ENCODE measurements around the gene SLC16A5. TPM values are rescaled to one million over a fixed set of nuclear protein-coding genes. Genes with fewer than 3 reads are reported as not detected.
A peak's percentile ranks its signal among the peaks of the same experiment; 100 is the strongest.
"Not testable (repeated sequence)": the region's sequence is repeated elsewhere in the genome, so short reads cannot be mapped to it uniquely, and the experiment has no call there.

The SLC16A5 gene
- total RNA-seq, 2 donors from 2014 or later: 7.2 to 14.3 TPM

GRCh38 chr17:75061618-75062017 is 26.1 kb upstream of the SLC16A5 start:
- intact Hi-C loops (cut with DNase I): loop anchor here in 1 of 2 donors (10.0 kb wide), 1 partner anchor 113 kb away; no protein-coding TSS in a partner anchor
- DNase-seq: no peak

GRCh38 chr17:75063201-75063600 is 24.6 kb upstream of the SLC16A5 start:
- intact Hi-C loops (cut with DNase I): loop anchor here in 1 of 2 donors (10.0 kb wide), 1 partner anchor 112 kb away; no protein-coding TSS in a partner anchor
- no peak for DNase-seq

More at GRCh38 chr17:75061618-75062017, 26.1 kb upstream of the SLC16A5 start:
- ATAC-seq: no peak

GRCh38 chr17:75063626-75064025 is 24.1 kb upstream of the SLC16A5 start:
- no peak for DNase-seq
- ATAC-seq: no peak
- intact Hi-C loops (cut with DNase I): loop anchor here in 1 of 2 donors (10.0 kb wide), 1 partner anchor 111 kb away; no protein-coding TSS in a partner anchor

More at GRCh38 chr17:75063201-75063600, 24.6 kb upstream of the SLC16A5 start:
- no peak for ATAC-seq

- intact Hi-C loops (cut with DNase I): loop anchor here in 1 of 2 donors (10.0 kb wide), 1 partner anchor 111 kb away; no protein-coding TSS in a partner anchor
- no peak for ATAC-seq
- DNase-seq: no peak
Observed at GRCh38 chr17:75064040-75064439, 23.7 kb upstream of the SLC16A5 start.

- intact Hi-C loops (cut with DNase I): loop anchor here in 1 of 2 donors (10.0 kb wide), 1 partner anchor 110 kb away; no protein-coding TSS in a partner anchor
- no peak for ATAC-seq
Observed at GRCh38 chr17:75064460-75064859, 23.3 kb upstream of the SLC16A5 start.

GRCh38 chr17:75064867-75065561 is 22.7 kb upstream of the SLC16A5 start:
- no peak for DNase-seq
- intact Hi-C loops (cut with DNase I): loop anchor here in 1 of 2 donors (10.0 kb wide), 1 partner anchor 110 kb away; no protein-coding TSS in a partner anchor
- no peak for ATAC-seq

More at GRCh38 chr17:75064460-75064859, 23.3 kb upstream of the SLC16A5 start:
- no peak for DNase-seq

GRCh38 chr17:75065562-75066151 is 22.1 kb upstream of the SLC16A5 start:
- DNase-seq (no peak), ATAC-seq (no peak)
- intact Hi-C loops (cut with DNase I): loop anchor here in 1 of 2 donors (10.0 kb wide), 1 partner anchor 109 kb away; no protein-coding TSS in a partner anchor

- intact Hi-C loops (cut with DNase I): loop anchor here in 1 of 2 donors (10.0 kb wide), 1 partner anchor 107 kb away; no protein-coding TSS in a partner anchor
- ATAC-seq: no peak
- DNase-seq: no peak
Observed at GRCh38 chr17:75067856-75068255, 19.9 kb upstream of the SLC16A5 start.

GRCh38 chr17:75068750-75069149 is 19.0 kb upstream of the SLC16A5 start:
- intact Hi-C loops (cut with DNase I): loop anchor here in 1 of 2 donors (10.0 kb wide), 1 partner anchor 106 kb away; no protein-coding TSS in a partner anchor
- DNase-seq: no peak
- ATAC-seq: no peak

GRCh38 chr17:75069783-75070182 is 18.0 kb upstream of the SLC16A5 start:
- ATAC-seq (peak in 1 of 2 donors; percentile 21), DNase-seq (no peak)
- intact Hi-C loops (cut with DNase I): loop anchor here in 1 of 2 donors (10.0 kb wide), 1 partner anchor 105 kb away; no protein-coding TSS in a partner anchor

GRCh38 chr17:75071478-75072271 is 16.1 kb upstream of the SLC16A5 start:
- intact Hi-C loops (cut with DNase I); DNase-seq: not testable (repeated sequence)

GRCh38 chr17:75072909-75073308 is 14.8 kb upstream of the SLC16A5 start:
- DNase-seq; ATAC-seq; intact Hi-C loops (cut with DNase I): not testable (repeated sequence)

More at GRCh38 chr17:75071478-75072271, 16.1 kb upstream of the SLC16A5 start:
- peak; percentile 55 to 80 for ATAC-seq

GRCh38 chr17:75073618-75074047 is 14.1 kb upstream of the SLC16A5 start:
- intact Hi-C loops (cut with DNase I): no loop called here
- ATAC-seq: no peak
- DNase-seq: no peak

- no peak for DNase-seq
- intact Hi-C loops (cut with DNase I): no loop called here
- no peak for ATAC-seq
Observed at GRCh38 chr17:75074532-75074931, 13.2 kb upstream of the SLC16A5 start.

GRCh38 chr17:75075597-75076336 is 12.0 kb upstream of the SLC16A5 start:
- intact Hi-C loops (cut with DNase I): no loop called here
- DNase-seq: no peak

GRCh38 chr17:75077072-75077495 is 10.7 kb upstream of the SLC16A5 start:
- DNase-seq (no peak), ATAC-seq (no peak)
- intact Hi-C loops (cut with DNase I): no loop called here

More at GRCh38 chr17:75075597-75076336, 12.0 kb upstream of the SLC16A5 start:
- ATAC-seq: no peak

- ATAC-seq (peak; percentile 86 to 91), DNase-seq (peak; percentile 86)
- intact Hi-C loops (cut with DNase I): no loop called here
Observed at GRCh38 chr17:75077496-75078283, 10.1 kb upstream of the SLC16A5 start.

All from left cardiac atrium (tissue), 4 donors.